Activated CD8-positive, alpha-beta memory T cell treated with anti-CD3 and anti-CD28 coated beads, Interleukin-2, amount 10 ng/mL, durations not matched to agents 7 days and 5 days (primary cell): ENCODE data around the gene MTCL1. TPM values are rescaled to one million over a fixed set of nuclear protein-coding genes. Genes with fewer than 3 reads are reported as not detected.

Experiments
- ATAC-seq: fragments of 150-1000 bp; cut with Tn5 transposase; one replicate; pipeline ENCODE4 v1.10.0; 2021; ENCODE audit warnings: moderate library complexity
- CTCF ChIA-PET: fragments of 350-600 bp; sonication (Branson Sonifier 250); formaldehyde crosslinking; loops from one replicate; lab custom pipeline; 2021; ENCODE audit warnings: antibody characterized with exemption; lab: Charles Lee
- DNase-seq: peaks from one replicate; pipeline ENCODE4 v3.0.0-alpha.2; 2020
- H3K27ac Mint-ChIP-seq: one replicate; pipeline ENCODE4 v1.8.0; 2021; ENCODE audit warnings: mild to moderate bottlenecking, mixed read lengths
- H3K27me3 Mint-ChIP-seq: one replicate; pipeline ENCODE4 v1.8.0; 2021; ENCODE audit warnings: mixed read lengths
- H3K36me3 Mint-ChIP-seq: one replicate; pipeline ENCODE4 v1.8.0; 2021; ENCODE audit warnings: mild to moderate bottlenecking, mixed read lengths
- H3K4me1 Mint-ChIP-seq: one replicate; pipeline ENCODE4 v1.8.0; 2021; ENCODE audit warnings: mixed read lengths
- H3K4me3 Mint-ChIP-seq: one replicate; pipeline ENCODE4 v1.8.0; 2021; ENCODE audit warnings: mild to moderate bottlenecking, moderate library complexity, mixed read lengths
- H3K9me3 Mint-ChIP-seq: one replicate; pipeline ENCODE4 v1.8.0; 2022; ENCODE audit warnings: low read depth, mixed read lengths
- total RNA-seq, 2 experiments: library from RNA; stranded (reverse); gene quantifications; one replicate each; pipeline ENCODE4 v1.2.3, GENCODE V29; 2021

MTCL1 gene
- total RNA-seq, 2 experiments from 2014 or later = 0.41 to 0.59 TPM

DNA sequence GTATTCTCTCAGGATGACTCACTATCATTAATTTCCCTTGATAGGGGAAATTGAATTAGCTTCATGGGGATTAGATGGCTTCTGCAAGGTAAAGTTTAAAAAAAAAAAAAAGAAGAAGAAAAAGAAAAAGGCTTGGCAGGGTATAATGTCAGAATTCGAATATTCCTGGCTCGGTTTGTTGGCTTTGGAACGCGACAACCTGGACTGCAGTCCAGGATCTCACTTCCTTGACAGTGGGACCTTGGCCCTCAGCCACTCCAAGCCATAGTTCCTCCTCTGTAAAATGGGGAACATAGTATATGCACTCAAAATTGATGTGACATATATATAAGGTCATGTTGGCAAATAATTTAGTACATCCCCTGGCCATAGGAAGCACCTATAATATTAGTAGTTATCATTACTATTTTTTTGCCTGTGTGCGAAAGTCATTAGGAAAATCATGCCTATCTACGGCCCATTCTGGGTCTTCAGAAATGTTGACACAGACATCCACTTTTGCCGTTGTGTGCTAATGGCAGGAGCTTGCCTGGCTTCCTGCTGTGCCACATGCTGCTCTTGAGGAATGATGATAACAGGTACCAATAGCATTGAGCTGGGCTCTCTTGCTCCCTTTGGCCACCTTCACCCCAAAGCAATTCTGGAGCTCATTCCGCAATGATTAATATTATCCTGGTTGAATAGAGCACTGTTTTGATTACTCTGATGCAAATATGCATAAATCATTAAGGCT lies 97.9 kb downstream of the MTCL1 start:
- ATAC-seq = no peak

DNA sequence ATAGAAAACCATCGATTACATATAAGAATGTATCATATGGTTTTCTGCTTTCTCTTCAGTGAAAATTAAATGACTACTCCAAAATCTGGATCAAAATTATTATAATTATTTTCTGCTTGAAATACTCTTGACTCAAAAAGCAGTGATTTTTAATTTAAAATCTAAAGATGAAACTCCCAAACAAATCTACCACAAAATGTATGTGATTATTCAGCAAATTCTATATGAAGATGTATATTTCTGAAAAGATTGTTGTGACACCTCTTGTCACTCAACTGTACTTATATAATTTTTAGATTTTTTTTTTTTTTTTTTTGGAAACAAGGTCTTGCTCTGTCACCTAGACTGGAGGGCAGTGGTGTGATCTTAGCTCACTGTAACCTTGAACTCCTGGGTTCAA lies 98.6 kb downstream of the MTCL1 start:
- no peak for ATAC-seq
- Mint-ChIP-seq H3K27me3 (peaks cover 3% of the 10 kb centered on the region), H3K9me3 (no peaks in the 10 kb centered on the region), H3K4me1 (peaks cover 8% of the 10 kb centered on the region), H3K4me3 (no peak overlapping the region), H3K36me3 (no peaks in the 10 kb centered on the region), H3K27ac (no peak overlapping the region)
- CTCF ChIA-PET = no interaction called here
- no peak for DNase-seq

More for the DNA sequence above, 97.9 kb downstream of the MTCL1 start:
- no peak for DNase-seq
- Mint-ChIP-seq H3K27ac (no peak overlapping the region), H3K4me3 (no peak overlapping the region), H3K9me3 (no peaks in the 10 kb centered on the region), H3K4me1 (peaks cover 8% of the 10 kb centered on the region), H3K27me3 (peaks cover 3% of the 10 kb centered on the region), H3K36me3 (no peaks in the 10 kb centered on the region)
- CTCF ChIA-PET = no interaction called here

DNA sequence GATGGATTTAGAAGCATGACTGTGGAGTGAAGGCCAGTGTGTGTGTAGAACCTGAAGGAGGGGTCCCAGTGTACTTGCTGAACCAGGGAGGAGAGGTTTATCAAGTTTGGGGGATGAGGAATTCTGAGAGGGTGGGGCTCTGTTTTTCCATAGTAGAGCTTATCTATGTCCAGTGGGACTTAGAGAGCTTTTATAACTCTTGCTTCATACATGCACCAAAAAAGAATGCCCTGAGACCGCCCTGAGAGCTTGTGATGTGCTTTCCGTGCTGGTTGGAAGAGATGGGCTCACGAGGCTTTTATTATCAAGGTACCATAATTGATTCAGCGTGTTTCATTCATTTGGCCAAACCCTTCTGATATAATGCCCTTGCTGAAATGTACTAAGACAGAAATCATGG lies 100.2 kb downstream of the MTCL1 start:
- Mint-ChIP-seq H3K27me3 (peaks cover 3% of the 10 kb centered on the region), H3K4me3 (no peak overlapping the region), H3K27ac (no peak overlapping the region), H3K4me1 (peaks cover 8% of the 10 kb centered on the region), H3K36me3 (no peaks in the 10 kb centered on the region), H3K9me3 (no peaks in the 10 kb centered on the region)
- CTCF ChIA-PET = no interaction called here
- ATAC-seq (no peak), DNase-seq (no peak)

DNA sequence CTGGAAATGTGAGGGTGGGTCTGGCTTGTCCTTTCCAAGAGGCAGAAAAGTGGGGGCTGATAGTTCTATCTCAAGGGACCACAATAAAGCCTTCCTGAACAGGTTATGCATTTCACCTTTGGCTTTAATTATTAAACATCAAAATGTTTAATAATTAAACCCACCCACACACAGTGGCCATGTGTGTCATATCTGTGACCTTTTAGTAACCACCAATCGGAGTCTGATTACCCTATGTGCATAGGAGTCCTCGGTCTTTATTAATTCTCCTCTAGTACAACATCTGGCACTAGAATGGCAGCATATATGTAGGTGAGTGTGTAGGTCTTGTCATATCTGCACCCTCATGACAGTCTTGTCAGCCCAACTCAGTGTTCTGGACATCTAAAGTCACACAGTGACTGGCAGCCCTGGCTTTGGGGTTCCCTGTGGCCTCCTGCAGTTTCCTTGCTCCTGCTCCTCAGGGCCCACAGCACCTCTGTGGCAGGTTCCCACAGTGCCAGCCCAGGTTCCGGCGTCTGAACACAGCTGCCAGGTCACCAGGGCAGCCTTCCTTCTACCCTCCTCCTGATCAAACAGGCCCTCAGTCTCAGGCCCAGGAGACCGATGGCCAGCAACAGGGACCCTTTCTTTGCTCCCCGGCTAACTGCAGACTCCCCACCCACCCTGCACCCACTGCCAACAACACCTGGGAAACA lies 100.9 kb downstream of the MTCL1 start:
- CTCF ChIA-PET = no interaction called here
- Mint-ChIP-seq H3K27me3 (peaks cover 3% of the 10 kb centered on the region), H3K4me3 (no peak overlapping the region), H3K4me1 (peaks cover 8% of the 10 kb centered on the region), H3K36me3 (no peaks in the 10 kb centered on the region), H3K9me3 (no peaks in the 10 kb centered on the region), H3K27ac (no peak overlapping the region)
- no peak for DNase-seq
- no peak for ATAC-seq

DNA sequence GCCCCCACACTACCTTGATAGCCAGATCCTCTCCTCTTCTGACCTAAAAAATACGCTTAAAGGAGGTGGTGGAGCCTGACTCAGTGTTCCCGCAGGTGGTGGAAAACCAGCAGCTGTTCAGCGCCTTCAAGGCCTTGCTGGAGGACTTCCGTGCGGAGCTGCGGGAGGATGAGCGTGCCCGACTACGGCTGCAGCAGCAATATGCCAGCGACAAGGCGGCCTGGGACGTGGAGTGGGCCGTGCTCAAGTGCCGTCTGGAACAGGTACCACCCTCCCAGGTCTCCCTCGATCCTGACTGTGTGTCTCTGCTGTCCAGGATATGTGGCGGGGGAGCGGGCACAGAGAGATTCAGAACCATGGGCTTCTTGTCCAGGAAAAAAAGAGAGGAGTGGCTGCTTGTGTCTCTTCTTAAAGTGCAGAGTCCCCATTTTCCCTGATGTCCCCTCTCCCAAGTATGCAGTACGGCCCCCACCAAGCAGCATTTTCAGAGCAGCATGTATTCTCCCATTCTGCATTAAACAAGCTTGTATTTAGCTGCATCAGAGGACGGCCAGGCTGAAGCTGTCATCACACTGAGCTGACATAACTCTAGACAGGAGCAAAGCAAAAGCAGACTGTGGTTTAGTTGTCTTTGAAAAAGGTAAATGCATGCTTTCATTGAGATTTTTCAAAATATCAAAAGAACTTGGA lies 101.6 kb downstream of the MTCL1 start:
- Mint-ChIP-seq H3K36me3 (no peaks in the 10 kb centered on the region), H3K4me1 (peaks cover 8% of the 10 kb centered on the region), H3K27ac (no peak overlapping the region), H3K9me3 (no peaks in the 10 kb centered on the region), H3K4me3 (no peak overlapping the region), H3K27me3 (peaks cover 3% of the 10 kb centered on the region)
- CTCF ChIA-PET = no interaction called here
- no peak for ATAC-seq
- no peak for DNase-seq

DNA sequence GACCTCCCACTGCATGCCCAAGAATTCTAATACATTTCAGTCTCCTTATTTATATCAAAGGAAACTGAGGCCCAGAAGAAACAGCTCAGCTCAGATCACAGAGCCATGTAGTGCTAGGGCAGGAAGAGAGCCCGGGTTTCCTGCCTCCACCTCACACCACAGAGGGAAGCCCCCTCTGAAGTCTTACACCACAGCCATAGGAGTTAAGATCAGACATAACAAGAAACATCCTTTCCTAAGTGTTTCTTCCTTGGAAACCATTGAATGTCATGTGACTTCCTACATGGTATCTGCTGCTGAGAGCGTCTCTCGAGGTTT lies 102.1 kb downstream of the MTCL1 start:
- ATAC-seq (no peak), DNase-seq (no peak)
- H3K36me3 Mint-ChIP-seq = no peaks in the 10 kb centered on the region
- CTCF ChIA-PET = no interaction called here
- peaks cover 8% of the 10 kb centered on the region for H3K4me1 Mint-ChIP-seq
- no peak overlapping the region for H3K4me3 Mint-ChIP-seq
- peaks cover 3% of the 10 kb centered on the region for H3K27me3 Mint-ChIP-seq
- H3K9me3 Mint-ChIP-seq = no peaks in the 10 kb centered on the region
- no peak overlapping the region for H3K27ac Mint-ChIP-seq

DNA sequence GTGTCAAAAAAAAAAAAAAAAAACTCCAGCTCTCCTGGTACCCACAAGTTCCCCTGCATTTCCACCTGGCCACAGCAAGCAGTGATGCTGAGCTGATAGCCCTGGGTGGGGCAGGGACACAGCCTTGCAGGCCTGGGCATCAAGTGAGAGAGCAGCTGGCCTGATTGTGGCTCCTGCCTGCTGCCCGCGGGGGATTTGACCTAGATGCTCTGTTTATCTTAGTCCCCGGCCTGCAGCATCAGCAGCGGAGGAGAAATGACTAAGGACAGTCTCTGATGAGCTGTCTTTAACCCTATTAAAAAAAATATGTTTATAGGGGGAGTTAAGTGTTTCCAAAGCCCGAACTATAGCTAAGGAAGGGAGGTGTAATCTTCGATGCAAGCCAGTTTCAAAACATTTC lies 102.6 kb downstream of the MTCL1 start:
- ATAC-seq = no peak
- H3K27me3 Mint-ChIP-seq = peaks cover 5% of the 10 kb centered on the region
- CTCF ChIA-PET = interaction anchor here (0.7 kb wide), 1 partner anchor 585 kb away, joined by 3 read pairs; no protein-coding TSS in a partner anchor
- no peaks in the 10 kb centered on the region for H3K36me3 Mint-ChIP-seq
- H3K4me3 Mint-ChIP-seq = no peak overlapping the region
- no peaks in the 10 kb centered on the region for H3K9me3 Mint-ChIP-seq
- no peak overlapping the region for H3K27ac Mint-ChIP-seq
- DNase-seq = no peak
- H3K4me1 Mint-ChIP-seq = peaks cover 8% of the 10 kb centered on the region

DNA sequence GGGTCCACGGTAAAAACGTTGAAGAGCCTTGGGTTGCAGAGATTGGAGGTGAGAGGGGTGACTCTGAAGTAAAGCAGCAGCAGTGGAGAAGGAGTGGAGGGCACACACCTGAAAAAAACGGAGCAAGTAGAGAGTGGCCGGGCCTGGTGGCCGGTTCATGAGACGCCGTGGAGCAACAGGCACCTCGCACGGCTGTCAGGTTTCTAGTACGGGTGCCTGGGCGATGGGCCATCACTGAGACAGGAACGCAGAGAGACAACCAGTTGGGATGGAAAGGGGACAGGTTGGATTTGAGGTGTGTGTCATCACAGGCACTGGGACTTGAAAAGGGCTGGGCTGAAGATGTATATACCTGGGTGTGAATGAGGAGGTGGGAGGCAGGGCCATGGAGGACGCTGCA lies 104.2 kb downstream of the MTCL1 start:
- no peak for DNase-seq
- Mint-ChIP-seq H3K27ac (no peak overlapping the region), H3K4me1 (peaks cover 8% of the 10 kb centered on the region)

DNA sequence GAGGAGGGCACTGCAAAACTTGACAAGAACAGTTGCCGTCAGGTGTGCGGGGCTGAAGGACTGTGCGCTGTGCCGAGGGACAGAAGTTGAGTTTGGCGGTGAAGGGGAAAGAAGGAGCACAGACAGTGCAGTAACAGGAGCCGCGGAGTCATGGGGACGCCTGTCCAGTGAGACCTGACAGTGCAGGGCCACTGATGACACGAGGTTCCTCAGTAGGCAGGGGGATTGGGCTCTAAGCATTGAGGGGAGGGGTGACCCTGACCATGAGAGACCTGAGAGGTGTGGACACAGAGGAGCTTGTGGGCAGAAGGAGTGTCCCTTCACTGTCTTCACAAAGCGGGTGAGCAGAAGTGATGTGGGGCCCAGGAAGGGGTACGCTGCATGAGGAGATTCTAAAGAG lies 104.8 kb downstream of the MTCL1 start:
- no peaks in the 10 kb centered on the region for H3K9me3 Mint-ChIP-seq
- no peak overlapping the region for H3K27ac Mint-ChIP-seq
- no peak overlapping the region for H3K4me3 Mint-ChIP-seq
- CTCF ChIA-PET = interaction anchor here (1.2 kb wide), 1 partner anchor 14 kb away, joined by 3 read pairs; no protein-coding TSS in a partner anchor
- peaks cover 7% of the 10 kb centered on the region for H3K27me3 Mint-ChIP-seq
- ATAC-seq (no peak), DNase-seq (no peak)
- no peaks in the 10 kb centered on the region for H3K36me3 Mint-ChIP-seq
- H3K4me1 Mint-ChIP-seq = peaks cover 8% of the 10 kb centered on the region

More for the DNA sequence above, 104.2 kb downstream of the MTCL1 start:
- CTCF ChIA-PET = no interaction called here
- Mint-ChIP-seq H3K27me3 (peaks cover 7% of the 10 kb centered on the region), H3K4me3 (no peak overlapping the region), H3K9me3 (no peaks in the 10 kb centered on the region), H3K36me3 (no peaks in the 10 kb centered on the region)
- no peak for ATAC-seq

DNA sequence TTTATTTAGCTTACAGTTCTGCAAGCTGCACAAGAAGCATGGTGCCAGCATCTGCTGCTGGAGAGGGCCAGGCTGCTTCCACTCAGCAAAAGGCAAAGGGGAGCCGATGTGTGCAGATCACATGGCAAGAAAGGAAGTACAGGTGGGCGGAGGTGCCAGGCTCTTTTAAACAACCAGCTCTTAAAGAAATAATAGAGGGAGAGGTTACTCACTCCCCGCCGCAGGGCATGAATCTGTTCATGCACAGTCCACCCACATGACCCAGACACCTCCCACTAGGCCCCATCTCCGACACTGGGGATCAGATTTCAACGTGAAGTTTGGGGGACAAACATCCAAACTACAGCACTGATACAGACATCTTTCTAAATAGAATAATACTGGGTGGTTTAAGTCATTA lies 105.8 kb downstream of the MTCL1 start:
- CTCF ChIA-PET = interaction anchor here (1.2 kb wide), 1 partner anchor 15 kb away, joined by 3 read pairs; no protein-coding TSS in a partner anchor
- H3K4me3 Mint-ChIP-seq = no peak overlapping the region
- no peaks in the 10 kb centered on the region for H3K9me3 Mint-ChIP-seq
- ATAC-seq (no peak), DNase-seq (no peak)
- H3K27me3 Mint-ChIP-seq = peaks cover 4% of the 10 kb centered on the region
- H3K4me1 Mint-ChIP-seq = peaks cover 8% of the 10 kb centered on the region
- H3K27ac Mint-ChIP-seq = no peak overlapping the region
- no peaks in the 10 kb centered on the region for H3K36me3 Mint-ChIP-seq

DNA sequence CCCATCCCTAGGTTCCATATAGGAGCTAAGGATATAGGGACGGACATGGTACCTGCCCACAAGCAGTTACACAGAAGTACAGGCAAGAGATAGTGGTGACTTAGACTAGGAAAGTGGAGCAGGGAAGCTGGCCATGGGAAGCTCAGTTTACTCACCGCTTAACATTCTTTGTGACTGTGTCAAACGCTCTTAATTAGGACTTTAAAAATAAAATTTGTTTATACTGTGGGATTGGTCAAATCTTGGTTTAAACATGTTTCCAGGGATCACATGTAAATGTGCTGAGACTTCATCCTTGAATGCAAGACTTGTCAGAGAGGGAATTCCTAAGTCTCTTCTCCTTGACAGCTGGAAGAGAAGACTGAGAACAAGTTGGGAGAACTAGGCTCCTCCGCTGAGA lies 107.3 kb downstream of the MTCL1 start:
- no peak overlapping the region for H3K4me3 Mint-ChIP-seq
- peaks cover 4% of the 10 kb centered on the region for H3K4me1 Mint-ChIP-seq
- DNase-seq (no peak), ATAC-seq (no peak)
- CTCF ChIA-PET = no interaction called here
- no peaks in the 10 kb centered on the region for H3K36me3 Mint-ChIP-seq
- peaks cover 4% of the 10 kb centered on the region for H3K27me3 Mint-ChIP-seq
- H3K27ac Mint-ChIP-seq = no peak overlapping the region
- H3K9me3 Mint-ChIP-seq = no peaks in the 10 kb centered on the region

DNA sequence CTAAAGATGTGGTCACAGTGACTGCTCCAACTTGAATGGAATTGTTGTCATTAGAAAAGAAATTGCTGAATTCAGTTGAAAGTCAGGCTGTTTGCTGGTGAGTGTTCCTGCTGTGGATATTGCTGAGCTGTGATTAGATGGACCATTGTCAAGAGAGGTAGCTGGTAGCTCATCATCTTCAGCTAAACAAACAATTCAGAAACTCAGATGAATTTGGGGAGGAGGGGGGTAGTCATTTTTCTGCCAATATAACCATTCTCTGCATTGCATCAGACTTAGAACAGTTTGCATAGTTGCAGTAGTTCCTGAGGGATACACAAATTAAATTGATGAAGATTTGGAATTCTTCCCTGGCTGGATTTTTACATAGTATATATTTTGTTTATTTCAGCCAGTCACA lies 108.3 kb downstream of the MTCL1 start:
- DNase-seq (no peak), ATAC-seq (no peak)
- Mint-ChIP-seq H3K27me3 (peaks cover 4% of the 10 kb centered on the region), H3K4me3 (no peak overlapping the region), H3K9me3 (no peaks in the 10 kb centered on the region), H3K27ac (no peak overlapping the region), H3K36me3 (no peaks in the 10 kb centered on the region), H3K4me1 (no peaks in the 10 kb centered on the region)
- CTCF ChIA-PET = no interaction called here

DNA sequence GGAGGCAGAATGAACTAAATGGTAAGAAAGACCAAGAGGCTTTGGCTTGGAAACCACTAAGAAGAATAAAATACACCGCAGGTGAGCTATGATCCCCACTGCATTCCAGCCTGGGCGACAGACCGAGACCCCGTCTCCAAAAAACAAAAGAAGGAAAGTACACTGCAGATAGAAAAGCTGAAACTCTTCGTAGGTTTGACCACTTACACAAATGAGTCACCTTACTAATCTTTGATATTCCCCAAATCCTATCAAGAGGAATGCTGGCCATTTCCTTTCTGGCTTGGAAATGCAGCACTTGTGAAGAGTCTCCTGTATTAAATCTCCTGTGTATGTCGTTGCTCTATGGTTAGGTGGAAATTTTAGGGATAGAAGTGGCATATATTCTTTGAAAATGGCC lies 108.8 kb downstream of the MTCL1 start:
- no peaks in the 10 kb centered on the region for H3K4me1 Mint-ChIP-seq

DNA sequence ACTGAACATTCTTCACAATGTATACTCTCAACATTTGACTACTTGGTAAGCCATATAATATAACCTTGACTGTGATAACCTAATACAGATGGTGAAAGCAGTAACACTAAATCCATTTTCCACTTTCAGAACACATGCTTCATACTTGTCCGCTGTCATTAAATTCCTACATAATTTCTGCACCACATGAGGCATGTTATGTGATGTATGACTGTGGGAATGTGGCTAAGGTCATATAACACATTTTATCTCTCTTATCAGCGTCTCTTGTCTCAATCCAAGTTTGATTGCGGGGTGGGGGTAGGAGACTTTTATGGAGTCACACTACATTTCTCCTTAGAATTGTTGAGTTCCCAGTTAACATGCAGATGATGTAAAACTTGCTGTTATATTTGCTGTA lies 110.9 kb downstream of the MTCL1 start:
- Mint-ChIP-seq H3K9me3 (no peaks in the 10 kb centered on the region), H3K27me3 (peaks cover 4% of the 10 kb centered on the region), H3K36me3 (no peaks in the 10 kb centered on the region), H3K4me1 (no peaks in the 10 kb centered on the region), H3K27ac (no peak overlapping the region), H3K4me3 (no peak overlapping the region)
- DNase-seq (no peak), ATAC-seq (no peak)
- CTCF ChIA-PET = no interaction called here

More for the DNA sequence above, 108.8 kb downstream of the MTCL1 start:
- H3K27ac Mint-ChIP-seq = no peak overlapping the region
- no peaks in the 10 kb centered on the region for H3K36me3 Mint-ChIP-seq
- H3K27me3 Mint-ChIP-seq = peaks cover 4% of the 10 kb centered on the region
- CTCF ChIA-PET = no interaction called here
- DNase-seq (no peak), ATAC-seq (no peak)
- H3K9me3 Mint-ChIP-seq = no peaks in the 10 kb centered on the region
- H3K4me3 Mint-ChIP-seq = no peak overlapping the region
